HG03045 (cell line): Measurements from ENCODE around the gene RHEX.
"Not testable (repeated sequence)": the region's sequence is repeated elsewhere in the genome, so short reads cannot be mapped to it uniquely, and the experiment has no call there.

Experiments
- ATAC-seq: cut with Tn5 transposase; IDR thresholded peaks from one replicate; pipeline ENCODE4 v1.9.1; 2021; ENCODE audit warnings: mild to moderate bottlenecking, moderate library complexity; ENCODE audit not compliant: unreplicated experiment

RHEX gene

GRCh38 chr1:206029484-206029883 is 23.5 kb upstream of the RHEX start:
- ATAC-seq: no peak

GRCh38 chr1:206030191-206030590 is 22.8 kb upstream of the RHEX start:
- no peak for ATAC-seq

- no peak for ATAC-seq
Observed at GRCh38 chr1:206030714-206031113, 22.3 kb upstream of the RHEX start.

- ATAC-seq: no peak
Observed at GRCh38 chr1:206032380-206033140, 20.4 kb upstream of the RHEX start.

DNA sequence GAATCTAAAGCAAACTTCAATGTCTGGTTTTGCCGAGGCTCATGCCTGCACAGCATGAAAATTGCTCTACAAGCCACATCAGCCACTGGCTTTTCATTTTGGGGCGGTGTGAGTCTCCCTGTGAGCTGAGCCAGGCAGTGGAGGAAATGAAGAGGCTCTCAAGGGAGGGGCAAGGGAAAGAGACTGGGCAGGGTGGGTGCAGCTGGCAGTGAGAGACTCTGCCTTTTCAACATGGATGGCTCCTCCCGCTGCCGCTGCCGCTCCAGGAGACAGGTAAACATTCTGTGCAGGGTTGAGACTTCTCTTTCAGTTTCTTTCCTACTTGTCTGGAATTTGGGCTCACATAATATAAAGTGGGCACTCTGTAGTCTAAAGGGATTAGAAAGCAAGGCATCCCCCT is 17.9 kb upstream of the RHEX start:
- no peak for ATAC-seq

DNA sequence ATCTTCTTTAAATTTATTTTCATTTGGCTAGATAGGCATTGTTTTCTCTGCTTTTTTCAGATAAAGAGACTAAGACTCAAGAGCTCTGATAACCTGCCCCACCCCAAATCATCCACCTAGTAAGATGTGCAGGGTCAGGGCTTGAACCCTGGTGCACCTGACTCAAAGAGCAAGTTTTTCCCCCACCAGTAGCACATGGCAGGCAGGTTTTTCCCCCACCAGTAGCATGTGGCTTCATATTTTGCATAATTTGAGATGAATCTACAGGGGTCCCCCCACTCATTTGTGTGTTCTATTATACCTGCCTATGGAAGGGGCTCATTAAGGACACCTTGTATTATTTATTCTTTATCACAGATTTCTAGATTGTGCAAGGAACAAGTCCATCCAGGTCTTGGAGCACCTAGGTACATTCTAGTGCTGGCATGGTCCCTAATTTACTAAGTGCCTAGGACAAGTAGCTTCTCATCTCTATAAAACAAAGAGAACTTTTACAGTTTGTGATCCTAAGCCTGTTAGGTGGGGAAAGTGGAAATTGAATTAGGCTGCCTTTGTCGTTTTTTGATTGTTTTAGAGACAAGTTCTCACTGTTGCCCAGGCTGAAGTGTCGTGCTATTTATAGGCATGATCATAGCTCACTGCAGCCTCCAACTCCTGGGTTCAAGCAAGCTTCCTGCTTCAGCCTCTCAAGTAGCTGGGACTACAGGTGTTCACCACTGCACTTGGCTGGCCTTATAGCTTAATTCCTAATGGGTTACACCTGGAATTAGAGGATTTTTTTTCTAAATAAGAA is 16.1 kb upstream of the RHEX start:
- ATAC-seq: no peak

GRCh38 chr1:206037581-206037980 is 15.4 kb upstream of the RHEX start:
- ATAC-seq: no peak

DNA sequence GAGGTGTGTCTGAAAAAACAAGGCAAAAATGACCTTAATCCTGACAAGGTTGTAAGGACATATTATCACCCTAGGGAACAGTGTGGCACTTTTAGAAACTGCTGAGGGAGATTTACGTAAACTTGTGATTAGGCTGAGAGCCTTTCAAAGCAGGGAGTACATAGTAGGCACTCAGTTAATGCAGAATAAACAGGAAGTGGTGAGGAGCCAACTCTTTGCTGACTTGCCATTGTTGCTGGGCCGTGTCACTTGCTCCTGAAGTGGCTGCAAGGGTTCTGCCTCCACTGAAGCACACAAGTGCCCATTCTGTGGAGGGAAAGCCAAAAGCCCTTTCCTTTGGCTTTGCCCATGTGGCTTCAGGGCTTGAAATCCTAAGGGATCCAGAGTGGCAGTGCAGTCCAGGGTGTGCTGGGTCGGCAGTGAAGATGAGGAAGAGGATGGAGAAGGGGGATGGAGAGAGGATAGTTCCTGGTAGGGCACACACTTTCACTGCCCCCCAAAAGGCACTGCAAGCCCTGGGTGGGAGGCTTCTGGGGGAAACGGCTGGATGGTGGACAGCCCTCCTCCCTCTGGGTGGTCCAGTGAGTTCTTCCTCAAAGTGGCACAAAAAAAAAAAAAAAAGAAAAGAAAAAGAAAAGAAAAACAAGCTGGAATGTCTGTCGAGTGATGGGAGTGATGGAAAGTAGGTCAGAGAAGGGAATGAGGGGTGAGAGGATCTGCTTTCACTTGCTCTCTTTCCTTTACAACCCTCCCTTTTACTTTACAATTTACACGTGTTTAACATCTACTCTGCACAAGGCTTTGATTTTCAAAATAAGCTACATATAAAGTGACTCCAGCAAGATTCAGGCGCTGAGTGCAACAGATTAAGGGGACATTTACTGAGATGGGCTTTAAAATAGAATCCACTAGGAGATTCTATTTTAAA is 13.7 kb upstream of the RHEX start:
- ATAC-seq: no peak

DNA sequence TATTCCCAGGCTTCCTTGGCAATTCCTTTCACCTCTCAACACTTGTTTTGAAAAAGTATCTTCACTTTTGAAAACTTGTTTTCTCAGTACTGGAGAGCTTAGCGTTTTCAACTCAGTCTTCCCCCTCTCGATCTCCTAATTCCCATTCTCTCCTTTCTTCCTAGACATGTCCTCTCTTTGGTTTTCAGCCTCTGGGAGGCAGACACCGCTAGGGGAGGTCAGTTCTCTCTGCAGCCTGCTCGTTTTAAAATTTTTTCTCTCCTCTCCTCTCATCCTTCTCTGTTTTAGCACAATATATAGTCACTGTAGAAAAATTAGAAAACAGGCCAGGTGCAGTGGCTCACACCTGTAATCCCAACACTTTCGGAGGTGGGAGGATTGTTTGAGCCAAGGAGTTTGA is 12.6 kb upstream of the RHEX start:
- ATAC-seq: no peak

- ATAC-seq: peak; percentile 48
Observed at GRCh38 chr1:206041640-206042039, 11.3 kb upstream of the RHEX start.

- no peak for ATAC-seq
Observed at GRCh38 chr1:206047271-206047670, 5.7 kb upstream of the RHEX start.

- ATAC-seq: no peak
Observed at GRCh38 chr1:206048582-206048981, 4.4 kb upstream of the RHEX start.

DNA sequence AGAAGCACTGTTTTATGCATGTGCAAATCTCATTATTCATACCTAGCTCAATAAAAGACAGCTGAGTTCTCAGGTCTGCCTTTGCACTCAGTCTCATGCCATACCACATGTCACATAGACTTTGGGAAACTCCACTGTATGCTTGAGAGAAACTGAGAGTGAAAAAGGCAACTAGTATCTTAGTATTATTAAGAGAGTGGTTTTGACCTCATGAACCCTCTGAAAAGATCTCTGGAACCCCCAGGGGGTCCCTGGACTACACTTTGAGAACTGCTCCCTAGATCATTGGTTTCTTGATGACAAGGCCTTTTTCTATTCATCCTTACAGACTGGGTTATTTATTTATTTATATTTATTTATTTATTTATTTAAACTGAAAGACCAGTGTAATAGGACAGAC is 3.7 kb upstream of the RHEX start:
- ATAC-seq: peak; percentile 47

- ATAC-seq: no peak
Observed at GRCh38 chr1:206049919-206050600, 2.9 kb upstream of the RHEX start.

DNA sequence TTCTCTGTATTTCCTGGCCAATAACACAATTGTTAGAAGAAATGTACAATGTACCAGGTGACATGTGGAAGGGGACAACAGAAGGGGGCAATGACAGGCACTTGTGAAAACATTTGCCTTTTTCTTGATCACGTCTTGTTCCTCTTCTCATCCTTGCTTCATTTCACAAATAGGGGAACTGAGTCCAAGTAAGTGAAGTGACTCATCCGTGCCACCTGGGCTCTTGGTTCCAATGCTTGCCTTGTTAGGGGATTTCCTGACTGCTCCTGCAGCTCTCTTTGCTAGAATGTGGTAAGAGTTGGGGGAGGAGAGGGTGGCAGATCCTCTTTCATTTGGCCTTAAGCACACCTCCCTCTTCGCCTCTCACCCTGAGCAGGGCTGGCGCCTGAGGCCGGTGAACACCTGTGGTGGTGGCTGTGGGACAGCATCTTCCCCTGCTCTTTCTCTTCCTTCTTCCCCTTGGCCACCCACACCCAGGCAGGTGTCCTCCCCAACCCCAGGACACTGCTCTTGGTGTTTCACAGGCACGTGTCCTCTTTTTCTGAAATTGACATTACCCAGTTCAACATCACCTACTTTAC is 2.2 kb upstream of the RHEX start:
- peak; percentile 83 for ATAC-seq

GRCh38 chr1:206052231-206052865 is 625 bp upstream of the RHEX start:
- ATAC-seq: not testable (repeated sequence)

DNA sequence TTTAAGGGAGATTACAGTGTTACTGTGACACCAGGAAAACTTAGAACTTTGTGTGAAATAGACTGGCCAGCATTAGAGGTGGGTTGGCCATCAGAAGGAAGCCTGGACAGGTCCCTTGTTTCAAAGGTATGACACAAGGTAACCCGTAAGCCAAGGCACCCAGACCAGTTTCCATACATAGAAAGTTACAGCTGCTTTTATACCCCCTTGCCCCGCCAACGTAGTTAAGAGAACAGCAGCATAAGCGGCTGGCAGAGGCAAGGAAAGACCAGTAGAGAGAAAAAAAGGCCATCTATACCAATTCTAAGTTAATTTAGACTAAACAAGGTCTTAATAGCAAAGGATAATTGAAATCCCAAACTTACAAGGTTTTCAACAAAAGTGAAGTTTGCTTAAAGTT is 643 bp downstream of the RHEX start:
- ATAC-seq: not testable (repeated sequence)

- not testable (repeated sequence) for ATAC-seq
Observed at GRCh38 chr1:206055069-206055625, 2.2 kb downstream of the RHEX start.

GRCh38 chr1:206055639-206056323 is 2.8 kb downstream of the RHEX start:
- not testable (repeated sequence) for ATAC-seq
